ENCODE results near the gene DAZAP2.

Gene DAZAP2

DNA sequence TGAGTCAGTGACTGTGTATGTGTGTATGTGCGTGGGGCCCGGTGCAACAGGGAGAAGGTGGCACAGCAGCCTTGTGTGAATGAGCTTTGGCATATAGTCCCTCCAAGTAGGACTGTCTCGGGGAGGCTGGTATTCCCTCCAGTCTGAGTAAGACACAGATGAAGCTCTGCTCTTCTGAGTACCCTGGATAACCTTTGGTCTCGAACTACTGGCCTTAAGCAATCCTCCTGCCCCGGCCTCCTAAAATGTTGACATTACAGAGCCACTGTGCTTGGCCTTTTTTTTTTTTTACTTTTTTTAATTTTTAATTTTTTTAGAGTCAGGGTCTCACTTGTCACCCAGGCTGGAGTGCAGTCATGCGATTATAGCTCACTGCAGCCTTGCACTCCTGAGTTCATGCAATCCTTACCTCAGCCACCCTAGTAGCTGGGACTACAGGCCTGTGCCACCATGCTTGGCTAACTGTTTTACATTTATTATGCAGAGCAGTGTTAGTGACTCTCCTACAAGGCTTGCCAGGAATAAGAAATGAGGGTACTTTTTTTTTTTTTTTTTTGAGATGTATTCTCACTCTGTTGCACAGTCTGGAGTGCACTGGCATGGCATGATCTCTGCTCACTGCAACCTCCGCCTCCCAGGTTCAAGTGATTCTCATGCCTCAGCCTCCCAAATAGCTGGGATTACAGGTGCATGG lies 9.4 kb upstream of the DAZAP2 start:
- Histone ChIP-seq H3K27ac (ENCODE audit: low read depth, low read length) (no peak overlapping the region), H3K9ac (ENCODE audit: low read length) (no peak overlapping the region), H3K4me1 (ENCODE audit: control insufficient read depth, insufficient read depth, low read length) (no peaks in the 10 kb centered on the region), H3K36me3 (ENCODE audit: control insufficient read depth, insufficient read depth, low read length) (no peaks in the 10 kb centered on the region; the same call in 1 of the 2 replicates), H3K27me3 (ENCODE audit: control insufficient read depth, insufficient read depth, low read length) (no peaks in the 10 kb centered on the region), H3K9me3 (ENCODE audit: control insufficient read depth, insufficient read depth, low read depth, low read length) (no peaks in the 10 kb centered on the region), H3K4me3 (ENCODE audit: low read depth, low read length) (no peak overlapping the region)

DNA sequence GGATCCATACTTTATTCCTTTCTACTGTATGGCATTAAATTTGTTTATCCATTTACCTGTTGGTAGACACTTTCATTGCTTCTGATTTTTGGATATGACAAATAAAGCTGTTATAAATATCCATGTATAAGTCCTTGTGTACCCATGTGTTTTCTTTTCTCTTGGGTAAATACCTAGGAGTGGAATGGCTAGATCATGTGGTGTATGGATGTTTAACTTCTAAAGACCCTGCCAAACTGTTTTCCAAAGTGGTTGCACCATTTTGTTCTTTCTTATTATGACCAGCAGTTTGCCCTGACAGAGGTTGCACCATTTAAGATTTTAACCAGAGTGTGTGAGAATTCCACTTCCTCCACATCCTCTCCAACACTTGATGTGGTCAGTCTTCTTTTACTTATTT lies 6.0 kb upstream of the DAZAP2 start:
- Histone ChIP-seq H3K27ac (ENCODE audit: low read depth, low read length) (no peak overlapping the region), H3K9me3 (ENCODE audit: control insufficient read depth, insufficient read depth, low read depth, low read length) (no peaks in the 10 kb centered on the region), H3K27me3 (ENCODE audit: control insufficient read depth, insufficient read depth, low read length) (no peaks in the 10 kb centered on the region), H3K9ac (ENCODE audit: low read length) (no peak overlapping the region), H3K36me3 (ENCODE audit: control insufficient read depth, insufficient read depth, low read length) (no peaks in the 10 kb centered on the region), H3K4me3 (ENCODE audit: low read depth, low read length) (no peak overlapping the region), H3K4me1 (ENCODE audit: control insufficient read depth, insufficient read depth, low read length) (no peaks in the 10 kb centered on the region)

DNA sequence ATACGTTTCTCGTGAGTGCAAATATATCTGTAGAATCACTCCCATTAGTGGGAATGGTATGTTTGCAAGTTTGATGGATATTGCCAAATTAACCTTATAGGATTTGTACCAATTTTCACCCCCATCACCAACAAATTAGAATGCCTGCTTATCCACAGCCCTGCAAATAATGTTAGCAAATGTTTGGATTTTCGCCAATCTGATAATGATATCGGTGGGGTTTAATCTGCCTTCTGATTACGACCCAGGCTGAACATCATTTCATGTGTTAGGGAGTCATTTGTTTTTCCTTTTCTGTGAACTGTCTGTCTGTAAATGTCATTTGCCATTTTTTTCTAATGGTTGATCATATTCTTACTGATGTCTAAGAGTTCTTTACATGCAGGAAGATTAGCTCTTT lies 4.1 kb upstream of the DAZAP2 start:
- H3K36me3 ChIP-seq (ENCODE audit: control insufficient read depth, insufficient read depth, low read length) = peaks cover 2% of the 10 kb centered on the region; the same call in 1 of the 2 replicates
- H3K4me3 ChIP-seq (ENCODE audit: low read depth, low read length) = no peak overlapping the region
- H3K9me3 ChIP-seq (ENCODE audit: control insufficient read depth, insufficient read depth, low read depth, low read length) = no peaks in the 10 kb centered on the region
- no peak overlapping the region for H3K9ac ChIP-seq (ENCODE audit: low read length)
- H3K27ac ChIP-seq (ENCODE audit: low read depth, low read length) = no peak overlapping the region
- H3K4me1 ChIP-seq (ENCODE audit: control insufficient read depth, insufficient read depth, low read length) = peaks cover 4% of the 10 kb centered on the region
- no peaks in the 10 kb centered on the region for H3K27me3 ChIP-seq (ENCODE audit: control insufficient read depth, insufficient read depth, low read length)

DNA sequence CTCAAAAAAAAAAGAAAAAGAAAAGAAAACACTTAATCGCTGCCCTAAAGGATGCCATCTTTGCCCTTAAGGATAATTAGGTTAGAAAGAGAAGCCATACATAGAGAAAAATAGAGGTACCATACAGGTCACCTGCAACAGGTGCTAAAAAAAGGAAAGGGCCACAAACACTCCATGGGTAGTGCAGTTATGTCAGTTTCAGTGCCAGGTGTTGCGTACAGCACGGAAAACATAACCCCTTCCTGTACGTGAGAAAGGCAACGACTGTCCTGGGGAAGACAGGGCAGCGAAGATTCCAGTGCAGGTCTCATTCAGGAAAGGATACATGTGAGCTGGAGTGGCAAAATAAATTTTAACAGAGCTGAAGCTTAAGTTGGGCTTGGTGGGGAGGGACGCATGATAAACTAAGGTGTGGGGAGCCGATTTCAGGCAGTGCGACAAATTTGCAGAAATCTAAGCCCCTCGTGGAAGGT lies 553 bp upstream of the DAZAP2 start:
- Histone ChIP-seq H3K4me1 (ENCODE audit: control insufficient read depth, insufficient read depth, low read length) (peaks cover 4% of the 10 kb centered on the region), H3K36me3 (ENCODE audit: control insufficient read depth, insufficient read depth, low read length) (peaks cover 33% of the 10 kb centered on the region), H3K27ac (ENCODE audit: low read depth, low read length) (0 out of 2 replicates have a peak overlapping the region, but pooled peaks have one; percentile 35), H3K9me3 (ENCODE audit: control insufficient read depth, insufficient read depth, low read depth, low read length) (no peaks in the 10 kb centered on the region), H3K4me3 (ENCODE audit: low read depth, low read length) (peak overlapping the region; percentile 100), H3K9ac (ENCODE audit: low read length) (peak overlapping the region; percentile 83), H3K27me3 (ENCODE audit: control insufficient read depth, insufficient read depth, low read length) (no peaks in the 10 kb centered on the region)

DNA sequence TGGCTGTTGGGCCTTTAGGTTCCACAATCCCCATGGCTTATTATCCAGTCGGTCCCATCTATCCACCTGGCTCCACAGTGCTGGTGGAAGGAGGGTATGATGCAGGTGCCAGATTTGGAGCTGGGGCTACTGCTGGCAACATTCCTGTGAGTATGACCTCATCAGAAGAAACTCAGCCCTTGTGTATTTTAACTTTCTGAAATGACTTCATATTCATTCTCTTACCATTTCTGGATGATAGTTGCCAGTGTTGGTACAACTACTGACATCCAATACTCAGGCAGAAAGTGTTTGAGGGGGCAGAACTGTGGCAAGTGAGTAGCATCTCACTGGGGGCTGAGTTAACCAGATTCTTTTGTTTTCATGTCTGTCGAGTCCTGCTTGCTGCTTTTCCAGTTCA lies 2.3 kb downstream of the DAZAP2 start:
- peaks cover 7% of the 10 kb centered on the region for H3K4me1 ChIP-seq (ENCODE audit: control insufficient read depth, insufficient read depth, low read length)
- peaks cover 47% of the 10 kb centered on the region for H3K36me3 ChIP-seq (ENCODE audit: control insufficient read depth, insufficient read depth, low read length)
- no peak overlapping the region for H3K9ac ChIP-seq (ENCODE audit: low read length)
- H3K9me3 ChIP-seq (ENCODE audit: control insufficient read depth, insufficient read depth, low read depth, low read length) = no peaks in the 10 kb centered on the region
- no peaks in the 10 kb centered on the region for H3K27me3 ChIP-seq (ENCODE audit: control insufficient read depth, insufficient read depth, low read length)
- no peak overlapping the region for H3K4me3 ChIP-seq (ENCODE audit: low read depth, low read length)
- H3K27ac ChIP-seq (ENCODE audit: low read depth, low read length) = no peak overlapping the region

DNA sequence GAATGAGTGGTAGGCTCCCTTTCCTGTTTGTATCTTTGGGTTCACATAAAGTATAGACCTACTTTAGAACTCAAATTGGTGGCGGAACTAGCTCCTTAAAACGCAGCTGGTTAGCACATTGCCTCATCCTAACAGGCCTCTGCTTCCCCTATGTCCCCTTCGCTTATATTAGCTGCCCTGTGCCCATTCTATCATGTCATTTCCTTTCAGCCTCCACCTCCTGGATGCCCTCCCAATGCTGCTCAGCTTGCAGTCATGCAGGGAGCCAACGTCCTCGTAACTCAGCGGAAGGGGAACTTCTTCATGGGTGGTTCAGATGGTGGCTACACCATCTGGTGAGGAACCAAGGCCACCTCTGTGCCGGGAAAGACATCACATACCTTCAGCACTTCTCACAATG lies 3.5 kb downstream of the DAZAP2 start:
- H3K9me3 ChIP-seq (ENCODE audit: control insufficient read depth, insufficient read depth, low read depth, low read length) = no peaks in the 10 kb centered on the region
- peaks cover 18% of the 10 kb centered on the region for H3K4me1 ChIP-seq (ENCODE audit: control insufficient read depth, insufficient read depth, low read length)
- no peak overlapping the region for H3K9ac ChIP-seq (ENCODE audit: low read length)
- no peak overlapping the region for H3K27ac ChIP-seq (ENCODE audit: low read depth, low read length)
- H3K36me3 ChIP-seq (ENCODE audit: control insufficient read depth, insufficient read depth, low read length) = peaks cover 50% of the 10 kb centered on the region
- no peak overlapping the region for H3K4me3 ChIP-seq (ENCODE audit: low read depth, low read length)
- H3K27me3 ChIP-seq (ENCODE audit: control insufficient read depth, insufficient read depth, low read length) = no peaks in the 10 kb centered on the region

DNA sequence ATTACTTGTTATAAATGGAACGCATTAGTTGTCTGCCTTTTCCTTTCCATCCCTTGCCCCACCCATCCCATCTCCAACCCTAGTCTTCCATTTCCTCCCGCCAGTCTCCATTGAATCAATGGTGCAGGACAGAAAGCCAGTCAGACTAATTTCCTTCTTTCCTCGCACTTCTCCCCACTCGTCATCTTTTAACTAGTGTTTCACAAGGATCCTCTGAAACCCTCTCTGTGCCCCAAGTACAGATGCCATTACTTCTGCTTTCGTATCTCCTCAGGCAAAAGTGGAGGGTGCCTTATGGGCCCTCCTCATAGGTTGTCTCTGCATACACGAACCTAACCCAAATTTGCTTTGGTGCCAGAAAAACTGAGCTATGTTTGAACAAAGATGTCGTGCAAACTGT lies 4.2 kb downstream of the DAZAP2 start:
- Histone ChIP-seq H3K9ac (ENCODE audit: low read length) (no peak overlapping the region), H3K27ac (ENCODE audit: low read depth, low read length) (no peak overlapping the region), H3K36me3 (ENCODE audit: control insufficient read depth, insufficient read depth, low read length) (peaks cover 50% of the 10 kb centered on the region), H3K9me3 (ENCODE audit: control insufficient read depth, insufficient read depth, low read depth, low read length) (no peaks in the 10 kb centered on the region), H3K27me3 (ENCODE audit: control insufficient read depth, insufficient read depth, low read length) (no peaks in the 10 kb centered on the region), H3K4me3 (ENCODE audit: low read depth, low read length) (no peak overlapping the region), H3K4me1 (ENCODE audit: control insufficient read depth, insufficient read depth, low read length) (peaks cover 24% of the 10 kb centered on the region)

DNA sequence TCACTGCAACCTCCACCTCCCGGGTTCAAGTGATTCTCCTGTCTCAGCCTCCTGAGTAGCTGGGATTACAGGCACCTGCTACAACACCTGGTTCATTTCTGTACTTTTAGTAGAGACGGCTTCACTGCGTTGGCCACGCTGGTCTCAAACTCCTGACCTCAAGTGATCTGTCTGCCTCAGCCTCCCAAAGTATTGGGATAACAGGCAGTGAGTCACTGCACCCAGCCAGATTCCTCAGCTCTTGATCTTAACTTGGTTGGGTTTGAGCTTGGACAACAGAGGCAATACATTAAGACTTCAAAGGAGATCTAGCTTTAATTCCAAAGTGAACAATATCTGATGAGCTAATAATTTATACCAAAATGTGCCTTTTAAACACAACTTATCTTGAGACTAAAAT lies 5.6 kb downstream of the DAZAP2 start:
- no peak overlapping the region for H3K4me3 ChIP-seq (ENCODE audit: low read depth, low read length)
- no peaks in the 10 kb centered on the region for H3K9me3 ChIP-seq (ENCODE audit: control insufficient read depth, insufficient read depth, low read depth, low read length)
- H3K27me3 ChIP-seq (ENCODE audit: control insufficient read depth, insufficient read depth, low read length) = no peaks in the 10 kb centered on the region
- H3K9ac ChIP-seq (ENCODE audit: low read length) = no peak overlapping the region
- peaks cover 27% of the 10 kb centered on the region for H3K4me1 ChIP-seq (ENCODE audit: control insufficient read depth, insufficient read depth, low read length)
- no peak overlapping the region for H3K27ac ChIP-seq (ENCODE audit: low read depth, low read length)
- peaks cover 48% of the 10 kb centered on the region for H3K36me3 ChIP-seq (ENCODE audit: control insufficient read depth, insufficient read depth, low read length)

DNA sequence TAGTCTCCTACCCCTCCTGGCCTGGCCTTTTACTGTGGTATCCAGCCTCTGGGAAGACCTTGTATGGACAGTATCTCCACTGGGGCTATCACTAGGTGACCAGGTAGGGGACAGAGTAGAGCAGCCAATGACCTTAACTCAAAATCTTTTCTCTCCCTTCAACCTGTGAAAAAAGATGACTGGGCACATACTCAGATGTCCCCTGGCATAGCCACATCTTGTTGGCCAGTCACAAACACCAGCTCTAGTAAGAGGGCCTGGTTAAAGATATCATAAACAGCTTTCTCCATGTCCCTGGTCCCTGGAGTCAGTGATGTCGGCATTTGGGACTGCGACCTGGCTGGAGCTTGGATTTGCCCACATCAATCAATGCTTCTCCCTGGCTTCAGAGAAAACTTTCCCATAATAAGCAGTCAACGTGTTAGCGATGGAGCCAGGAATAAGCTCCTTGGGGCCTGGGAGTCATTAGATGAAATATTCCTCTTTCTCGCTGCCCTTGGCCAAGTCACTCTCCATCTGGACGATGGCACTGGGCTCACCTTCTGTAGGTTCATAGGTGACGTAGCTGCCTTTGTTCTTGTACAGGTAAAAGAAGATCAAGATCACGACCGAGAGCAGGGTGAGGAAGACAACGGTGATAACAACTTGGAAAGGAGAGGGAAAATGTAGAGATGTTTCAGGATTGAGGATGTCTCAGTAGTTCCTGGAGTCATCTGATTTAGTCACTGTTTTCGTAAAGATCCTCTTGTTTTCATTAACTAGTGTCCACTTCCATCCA lies 7.0 kb downstream of the DAZAP2 start:
- H3K27me3 ChIP-seq (ENCODE audit: control insufficient read depth, insufficient read depth, low read length) = no peaks in the 10 kb centered on the region
- peaks cover 39% of the 10 kb centered on the region for H3K36me3 ChIP-seq (ENCODE audit: control insufficient read depth, insufficient read depth, low read length)
- H3K9me3 ChIP-seq (ENCODE audit: control insufficient read depth, insufficient read depth, low read depth, low read length) = no peaks in the 10 kb centered on the region
- no peak overlapping the region for H3K9ac ChIP-seq (ENCODE audit: low read length)
- no peak overlapping the region for H3K4me3 ChIP-seq (ENCODE audit: low read depth, low read length)
- H3K27ac ChIP-seq (ENCODE audit: low read depth, low read length) = no peak overlapping the region
- H3K4me1 ChIP-seq (ENCODE audit: control insufficient read depth, insufficient read depth, low read length) = peaks cover 27% of the 10 kb centered on the region

DNA sequence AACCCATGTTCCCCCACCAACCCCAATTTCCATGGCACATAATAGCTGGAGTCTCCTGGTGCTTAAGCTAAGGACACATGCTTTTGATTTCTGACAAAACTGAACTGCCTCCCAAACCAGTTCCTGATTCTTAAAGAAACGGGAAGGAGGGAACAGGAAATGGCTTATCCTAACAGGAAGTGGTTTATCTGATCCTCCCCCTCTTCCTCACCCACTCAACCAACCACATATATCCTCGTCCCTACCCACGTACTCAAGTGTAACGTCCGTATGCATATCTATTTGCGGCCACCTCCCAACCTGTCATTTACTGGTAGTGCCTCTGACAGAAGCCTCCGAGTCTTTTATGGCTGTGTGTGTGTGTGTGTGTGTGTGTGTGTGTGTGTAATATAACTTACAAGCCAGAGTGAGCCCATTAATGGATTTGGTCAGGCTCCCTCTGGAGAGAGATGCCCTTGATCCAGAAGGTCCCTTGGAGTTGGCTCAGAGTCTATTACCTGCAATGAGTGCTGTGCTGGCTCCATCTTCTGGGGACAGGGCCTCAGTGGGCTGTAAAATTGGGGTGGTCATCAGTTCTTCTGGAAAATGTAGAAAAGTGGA lies 7.7 kb downstream of the DAZAP2 start:
- Histone ChIP-seq H3K9ac (ENCODE audit: low read length) (no peak overlapping the region), H3K27ac (ENCODE audit: low read depth, low read length) (no peak overlapping the region), H3K9me3 (ENCODE audit: control insufficient read depth, insufficient read depth, low read depth, low read length) (no peaks in the 10 kb centered on the region), H3K36me3 (ENCODE audit: control insufficient read depth, insufficient read depth, low read length) (peaks cover 32% of the 10 kb centered on the region), H3K4me1 (ENCODE audit: control insufficient read depth, insufficient read depth, low read length) (peaks cover 27% of the 10 kb centered on the region), H3K4me3 (ENCODE audit: low read depth, low read length) (no peak overlapping the region), H3K27me3 (ENCODE audit: control insufficient read depth, insufficient read depth, low read length) (no peaks in the 10 kb centered on the region)

Measured in HUES6 (cell line).